Hepatocyte (in vitro differentiated cells): ENCODE results near the gene SUSD3. TPM values are rescaled to one million over a fixed set of nuclear protein-coding genes. Genes with fewer than 3 reads are reported as not detected.

Experiments used
- DNase-seq: peaks from one replicate; pipeline ENCODE4 v3.0.0-alpha.2; 2016; ENCODE audit warnings: low spot score
- H2AFZ ChIP-seq: fragments of 200-600 bp; sonication (generic); 2 replicates; pipeline ENCODE4 v1.6.0; 2016; ENCODE audit warnings: antibody characterized with exemption, mild to moderate bottlenecking
- H3K27ac ChIP-seq: fragments of 200-600 bp; sonication (generic); 2 replicates; pipeline ENCODE4 v1.5.1; 2016; ENCODE audit warnings: mild to moderate bottlenecking
- H3K27me3 ChIP-seq: fragments of 200-600 bp; sonication (generic); 2 replicates; pipeline ENCODE4 v1.6.1; 2016
- H3K36me3 ChIP-seq: fragments of 200-600 bp; sonication (generic); replicated peaks from 2 replicates; pipeline ENCODE4 v1.5.1; 2016; ENCODE audit warnings: low read depth; ENCODE audit not compliant: insufficient read depth
- H3K4me1 ChIP-seq: fragments of 200-600 bp; sonication (generic); 2 replicates; pipeline ENCODE4 v1.5.1; 2016; ENCODE audit warnings: mild to moderate bottlenecking, moderate library complexity; ENCODE audit not compliant: insufficient read depth
- H3K4me2 ChIP-seq: fragments of 200-600 bp; sonication (generic); 2 replicates; pipeline ENCODE4 v1.6.0; 2016
- H3K4me3 ChIP-seq: fragments of 200-600 bp; sonication (generic); 2 replicates; pipeline ENCODE4 v1.5.1; 2016; ENCODE audit warnings: mild to moderate bottlenecking
- H3K79me2 ChIP-seq: fragments of 200-600 bp; sonication (generic); 2 replicates; pipeline ENCODE4 v1.6.0; 2017; ENCODE audit warnings: mild to moderate bottlenecking
- H3K9me2 ChIP-seq: fragments of 200-600 bp; sonication (generic); replicated peaks from 2 replicates; pipeline ENCODE4 v1.6.0; 2017; ENCODE audit warnings: mild to moderate bottlenecking; ENCODE audit not compliant: insufficient read depth
- H3K9me3 ChIP-seq: fragments of 200-600 bp; sonication (generic); 2 replicates; pipeline ENCODE4 v1.5.1; 2016; ENCODE audit warnings: low read depth, mild to moderate bottlenecking
- H4K20me1 ChIP-seq: fragments of 200-600 bp; sonication (generic); 2 replicates; pipeline ENCODE4 v1.6.0; 2016; ENCODE audit warnings: mild to moderate bottlenecking; ENCODE audit not compliant: insufficient read depth, poor library complexity, severe bottlenecking
- CTCF ChIP-seq: fragments of 200-600 bp; sonication (generic); IDR thresholded peaks from 2 replicates; pipeline ENCODE4 v1.5.1; 2016; ENCODE audit warnings: antibody characterized with exemption, mild to moderate bottlenecking; ENCODE audit not compliant: poor library complexity
- EZH2 ChIP-seq: fragments of 200-600 bp; sonication (generic); IDR thresholded peaks from 2 replicates; pipeline ENCODE4 v1.6.1; 2016; ENCODE audit warnings: antibody characterized with exemption, mild to moderate bottlenecking, borderline replicate concordance
- EZH2phosphoT487 ChIP-seq: fragments of 200-600 bp; sonication (generic); IDR thresholded peaks from one replicate; pipeline ENCODE4 v1.6.1; 2018; ENCODE audit warnings: antibody characterized with exemption, mild to moderate bottlenecking, low read depth, moderate library complexity; ENCODE audit not compliant: unreplicated experiment, severe bottlenecking
- WGBS: methylation state at CpG from one replicate; pipeline ENCODE4 v1.1.6; 2016; ENCODE audit warnings: low lambda C conversion rate; ENCODE audit errors: missing lambda C conversion rate; 5-methylcytosine and 5-hydroxymethylcytosine counted together
- polyA plus RNA-seq: library from polyadenylated mRNA; unstranded; fragments of >200 nt; fragmentation: Nextera tagmentation; extraction: Ambion mirVana; gene quantifications from 2 replicates; pipeline ENCODE4 v1.2.1, GENCODE V29; 2016
- total RNA-seq: library from RNA; depleted of rRNA; stranded (reverse); fragments of >200 nt; gene quantifications from 2 replicates; pipeline ENCODE4 v1.2.3, GENCODE V29; 2014

SUSD3 gene
- total and polyA plus RNA-seq, 2 experiments from 2014 or later = 11.4 to 17.3 TPM

GRCh38 chr9:93088656-93089015 is 30.1 kb downstream of the SUSD3 start:
- H3K9me2 ChIP-seq = no peaks in the 10 kb centered on the region
- TF ChIP-seq EZH2phosphoT487 = no peak
- TF ChIP-seq EZH2 = no peak
- no peak for TF ChIP-seq CTCF

GRCh38 chr9:93089024-93089423 is 30.5 kb downstream of the SUSD3 start:
- WGBS = 93% methylated on average over 5 of the region's 5 CpGs
- TF ChIP-seq CTCF = no peak
- no peak for TF ChIP-seq EZH2phosphoT487
- no peak for TF ChIP-seq EZH2

More at GRCh38 chr9:93088656-93089015, 30.1 kb downstream of the SUSD3 start:
- Histone ChIP-seq H3K27ac (no peak overlapping the region), H3K4me3 (no peak overlapping the region), H2AFZ (no peak overlapping the region), H4K20me1 (no peaks in the 10 kb centered on the region), H3K27me3 (no peaks in the 10 kb centered on the region), H3K36me3 (no peaks in the 10 kb centered on the region), H3K79me2 (no peaks in the 10 kb centered on the region), H3K9me3 (no peaks in the 10 kb centered on the region), H3K4me2 (no peak overlapping the region), H3K4me1 (peaks cover 13% of the 10 kb centered on the region)
- no peak for DNase-seq
- WGBS = 83% methylated on average over 4 of the region's 4 CpGs

GRCh38 chr9:93089481-93089991 is 31.0 kb downstream of the SUSD3 start:
- Histone ChIP-seq H3K9me2 (no peaks in the 10 kb centered on the region), H3K27ac (no peak overlapping the region), H3K4me3 (no peak overlapping the region), H3K79me2 (no peaks in the 10 kb centered on the region), H4K20me1 (no peaks in the 10 kb centered on the region), H2AFZ (no peak overlapping the region), H3K4me2 (no peak overlapping the region), H3K4me1 (peaks cover 15% of the 10 kb centered on the region), H3K36me3 (no peaks in the 10 kb centered on the region), H3K27me3 (no peaks in the 10 kb centered on the region), H3K9me3 (no peaks in the 10 kb centered on the region)
- 86% methylated on average over 12 of the region's 12 CpGs for WGBS
- DNase-seq = no peak
- no peak for TF ChIP-seq CTCF

More at GRCh38 chr9:93089024-93089423, 30.5 kb downstream of the SUSD3 start:
- peaks cover 15% of the 10 kb centered on the region for H3K4me1 ChIP-seq
- no peak overlapping the region for H2AFZ ChIP-seq
- H3K27me3 ChIP-seq = no peaks in the 10 kb centered on the region
- DNase-seq = no peak
- no peak overlapping the region for H3K4me2 ChIP-seq
- H3K36me3 ChIP-seq = no peaks in the 10 kb centered on the region
- H3K9me3 ChIP-seq = no peaks in the 10 kb centered on the region
- H3K4me3 ChIP-seq = no peak overlapping the region
- no peaks in the 10 kb centered on the region for H3K9me2 ChIP-seq
- no peaks in the 10 kb centered on the region for H3K79me2 ChIP-seq
- no peaks in the 10 kb centered on the region for H4K20me1 ChIP-seq
- no peak overlapping the region for H3K27ac ChIP-seq
